Stomach (tissue), 4 donors: ENCODE data around the gene MTCL1.

ENCODE experiments used
- CTCF ChIP-seq, 7 experiments: fragments of 450-650 bp in 4 of 7; fragments of 200-600 bp in 3 of 7; sonication (generic) in 3 of 7; IDR thresholded peaks; one replicate each; pipeline ENCODE4 v1.5.1; 2016 to 2019; ENCODE audit warnings: antibody characterized with exemption in 7 of 7, control low read depth in 2 of 7, mild to moderate bottlenecking in 1 of 7
- EP300 ChIP-seq: sonication (generic); formaldehyde crosslinking; IDR thresholded peaks from one replicate; pipeline ENCODE4 v1.6.1; 2017; ENCODE audit warnings: antibody characterized with exemption
- POLR2A ChIP-seq, 4 donors: fragments of 450-650 bp; IDR thresholded peaks; one replicate each; pipeline ENCODE4 v1.6.1; 2016; ENCODE audit warnings: antibody characterized with exemption in 4 of 4, control low read depth in 2 of 4, mild to moderate bottlenecking in 1 of 4, moderate library complexity in 1 of 4
- POLR2AphosphoS5 ChIP-seq, 3 donors: sonication (generic); formaldehyde crosslinking; IDR thresholded peaks; one replicate each; pipeline ENCODE4 v1.6.1; 2016; ENCODE audit warnings: antibody characterized with exemption in 3 of 3

- TF ChIP-seq CTCF (IDR thresholded peaks at IDR 0.05) (no peak), EP300 (no peak), POLR2AphosphoS5 (IDR thresholded peaks at IDR 0.05) (no peak), POLR2A (IDR thresholded peaks at IDR 0.05) (no peak)
Measured at GRCh38 chr18:8732442-8733360, 27.3 kb downstream of the MTCL1 start.
